Breast epithelium (tissue), 4 donors: Measurements from ENCODE around the gene OMA1. TPM values are rescaled to one million over a fixed set of nuclear protein-coding genes. Genes with fewer than 3 reads are reported as not detected.

Source experiments
- DNase-seq, 2 donors: peaks; one replicate each; pipeline ENCODE4 v3.0.0-alpha.2; 2019; ENCODE audit warnings: low spot score in 2 of 2
- H3K27ac ChIP-seq, 2 donors: fragments of 200-600 bp; sonication (generic) in 1 of 2; one replicate each; pipeline ENCODE4 v1.5.1; 2016 to 2019; ENCODE audit warnings: mild to moderate bottlenecking in 1 of 2
- H3K27me3 ChIP-seq, 2 donors: fragments of 200-600 bp; sonication (generic) in 1 of 2; one replicate each; pipeline versions ENCODE4 v1.5.1 to v1.6.0; 2017 to 2019; ENCODE audit warnings: control low read depth in 1 of 2, mild to moderate bottlenecking in 1 of 2
- H3K36me3 ChIP-seq: fragments of 200-600 bp; one replicate; pipeline ENCODE4 v1.5.1; 2019
- H3K4me1 ChIP-seq, 2 donors: fragments of 200-600 bp; sonication (generic); one replicate each; pipeline ENCODE4 v1.5.1; 2016 to 2019; ENCODE audit warnings: control low read depth in 1 of 2
- H3K4me3 ChIP-seq, 3 donors: fragments of 200-600 bp; sonication (generic); 1 replicate in 2 of 3; 2 replicates in 1 of 3; pipeline ENCODE4 v1.5.1; 2016 to 2019; ENCODE audit warnings: mild to moderate bottlenecking in 3 of 3, moderate library complexity in 2 of 3
- H3K9me3 ChIP-seq, 2 donors: fragments of 200-600 bp; sonication (generic) in 1 of 2; one replicate each; pipeline ENCODE4 v1.5.1; 2016 to 2019; ENCODE audit warnings: control low read depth in 1 of 2
- CTCF ChIP-seq, 3 donors: fragments of 450-650 bp; IDR thresholded peaks; one replicate each; pipeline ENCODE4 v1.5.1; 2016 to 2017; ENCODE audit warnings: antibody characterized with exemption in 3 of 3, mild to moderate bottlenecking in 3 of 3, moderate library complexity in 3 of 3
- POLR2A ChIP-seq: fragments of 450-650 bp; IDR thresholded peaks from one replicate; pipeline ENCODE4 v1.6.1; 2016; ENCODE audit warnings: antibody characterized with exemption, mild to moderate bottlenecking, moderate library complexity
- POLR2AphosphoS5 ChIP-seq, 3 donors: sonication (generic); formaldehyde crosslinking; IDR thresholded peaks; one replicate each; pipeline ENCODE4 v1.6.1; 2017; ENCODE audit warnings: antibody characterized with exemption in 3 of 3
- intact Hi-C: fragments of 100-400 bp; cut with DNase I; formaldehyde crosslinking; loops from one replicate; pipeline ENCODE4 v1.15.1; 2023; ENCODE audit warnings: low total_unique reads
- total RNA-seq, 3 donors: library from RNA; depleted of rRNA; stranded (reverse); fragments of >200 nt; gene quantifications; one replicate each; pipeline ENCODE4 v1.1.0, GENCODE V29; 2016

OMA1 gene
- total RNA-seq, 3 donors from 2014 or later, result 26.4 to 79.8 (median 48.2) TPM

- Histone ChIP-seq H3K36me3 (no peaks in the 10 kb centered on the region), H3K4me1 (no peaks in the 10 kb centered on the region), H3K27me3 (peaks cover 0 to 3% of the 10 kb centered on the region in 2 donors), H3K9me3 (no peaks in the 10 kb centered on the region), H3K4me3 (peak overlapping the region; percentile 37 to 74 (median 68)), H3K27ac (peak overlapping the region; percentile 91 to 98)
- no peak for DNase-seq
- intact Hi-C loops, result no loop called here
- no peak for TF ChIP-seq CTCF (IDR thresholded peaks at IDR 0.05)
- TF ChIP-seq POLR2A, result no peak
- no peak for TF ChIP-seq POLR2AphosphoS5 (IDR thresholded peaks at IDR 0.05)
Observed at GRCh38 chr1:58577654-58578030, 31.1 kb upstream of the OMA1 start.

- H3K4me3 ChIP-seq, result peak within 1 kb of the TSS; percentile 37 to 74 (median 68)
- H3K4me1 ChIP-seq, result no peaks in the 10 kb centered on the region
- TF ChIP-seq POLR2AphosphoS5 (IDR thresholded peaks at IDR 0.05) (peak in 2 of 3 donors; percentile 64 to 86), CTCF (IDR thresholded peaks at IDR 0.05) (peak; percentile 20 to 74 (median 32)), POLR2A (peak; percentile 74)
- peak; percentile 95 for DNase-seq
- no peaks in the 10 kb centered on the region for H3K9me3 ChIP-seq
- H3K36me3 ChIP-seq, result no peaks in the 10 kb centered on the region
- H3K27me3 ChIP-seq, result peaks cover 0 to 3% of the 10 kb centered on the region in 2 donors
- peak within 1 kb of the TSS; percentile 91 to 98 for H3K27ac ChIP-seq
- intact Hi-C loops, result no loop called here
Observed at GRCh38 chr1:58576727-58577653, 30.5 kb upstream of the OMA1 start, which contains the start of gene TACSTD2. Gene TACSTD2, minus strand, starts transcription at chr1:58577252. Its CDS starts 96 bp downstream, at chr1:58577156.

GRCh38 chr1:58576325-58576726 lies 29.8 kb upstream of the OMA1 start:
- Histone ChIP-seq H3K36me3 (no peaks in the 10 kb centered on the region), H3K9me3 (no peaks in the 10 kb centered on the region), H3K4me3 (peak overlapping the region; percentile 37 to 74 (median 68)), H3K27me3 (peaks cover 0 to 3% of the 10 kb centered on the region in 2 donors), H3K4me1 (no peaks in the 10 kb centered on the region), H3K27ac (peak overlapping the region; percentile 91 to 98)
- intact Hi-C loops, result no loop called here
- peak in 1 of 2 donors; percentile 45 for DNase-seq
- TF ChIP-seq POLR2AphosphoS5 (IDR thresholded peaks at IDR 0.05), result peak; percentile 36 to 49 (median 42)
- TF ChIP-seq CTCF (IDR thresholded peaks at IDR 0.05), result no peak
- no peak for TF ChIP-seq POLR2A

- TF ChIP-seq CTCF (IDR thresholded peaks at IDR 0.05) (no peak), POLR2AphosphoS5 (IDR thresholded peaks at IDR 0.05) (peak in 1 of 3 donors; percentile 24)
- no peaks in the 10 kb centered on the region for H3K9me3 ChIP-seq
- no peak for DNase-seq
- intact Hi-C loops, result no loop called here
- peak overlapping the region; percentile 37 to 74 (median 68) for H3K4me3 ChIP-seq
- no peaks in the 10 kb centered on the region for H3K4me1 ChIP-seq
- peak overlapping the region; percentile 91 to 98 for H3K27ac ChIP-seq
- H3K27me3 ChIP-seq, result peaks cover 0 to 3% of the 10 kb centered on the region in 2 donors
- H3K36me3 ChIP-seq, result no peaks in the 10 kb centered on the region
Observed at GRCh38 chr1:58575551-58576324, 29.2 kb upstream of the OMA1 start.
